HepG2 (cell line): ENCODE measurements around the gene DMXL2. TPM values are rescaled to one million over a fixed set of nuclear protein-coding genes. Genes with fewer than 3 reads are reported as not detected.
A peak's percentile ranks its signal among the peaks of the same experiment; 100 is the strongest.

Source experiments
- ATAC-seq: fragments of 200-7000 bp; cut with Tn5 transposase; 3 replicates; pipeline ENCODE4 v1.9.1; 2020; ENCODE audit warnings: mild to moderate bottlenecking, moderate library complexity
- BruUV-seq: library from RNA; stranded (reverse); fragments of 400-500 nt; replicated peaks from 2 replicates; lab custom pipeline; 2021; lab: Mats Ljungman, UMichigan
- CTCF ChIA-PET: fragments of 300-600 bp; formaldehyde crosslinking; extraction: SDS; loops from one replicate; lab custom pipeline; 2021; ENCODE audit warnings: low total read pairs, inconsistent platforms, low intra/inter-chr PET ratio; lab: Yijun Ruan, JAX
- POLR2A ChIA-PET: fragments of 350-600 bp; sonication (Branson Sonifier 250); formaldehyde crosslinking; loops from one replicate; lab custom pipeline; 2020; ENCODE audit warnings: antibody characterized with exemption, inconsistent platforms; lab: Yijun Ruan, JAX
- DNase-seq: peaks from one replicate; pipeline ENCODE4 v3.0.0-alpha.2; 2015; ENCODE audit warnings: low spot score
- FAIRE-seq: peaks from 3 replicates; lab custom pipeline; 2011; peaks lifted over from hg19 to GRCh38; lab: Jason Lieb, UNC
- H2AFZ ChIP-seq: one replicate; pipeline ENCODE4 v1.6.1; 2011; ENCODE audit warnings: low read length, inconsistent platforms
- H3K27ac ChIP-seq: fragments of 300-600 bp; 3 replicates; pipeline ENCODE4 v1.8.0; 2011; ENCODE audit warnings: mixed run types, mild to moderate bottlenecking, mixed read lengths, low read length, inconsistent platforms; ENCODE audit not compliant: insufficient read depth; ENCODE audit errors: extremely low read length
- H3K27me3 ChIP-seq, 2 experiments: fragments of 200-600 bp in 1 of 2; 2 replicates in 1 of 2; 3 replicates in 1 of 2; pipeline versions ENCODE4 v1.6.0 to v1.8.0; 2011; ENCODE audit warnings: low read length in 2 of 2, mild to moderate bottlenecking in 2 of 2, moderate library complexity in 2 of 2, inconsistent platforms in 1 of 2; ENCODE audit not compliant: insufficient read depth in 2 of 2, control insufficient read depth in 1 of 2
- H3K36me3 ChIP-seq, 2 experiments: fragments of 200-600 bp in 1 of 2; replicated peaks in 1 of 2; 2 replicates in 1 of 2; 3 replicates in 1 of 2; pipeline versions ENCODE4 v1.5.1 to v1.8.0; 2011; ENCODE audit warnings: low read length in 2 of 2, inconsistent platforms in 1 of 2; ENCODE audit not compliant: insufficient read depth in 2 of 2, control insufficient read depth in 1 of 2
- H3K4me1 ChIP-seq: 2 replicates; pipeline ENCODE4 v1.5.1; 2012; ENCODE audit warnings: low read length, inconsistent platforms; ENCODE audit not compliant: insufficient read depth
- H3K4me2 ChIP-seq: 2 replicates; pipeline ENCODE4 v1.6.0; 2011; ENCODE audit warnings: low read depth, low read length, inconsistent platforms
- H3K4me3 ChIP-seq, 3 experiments: fragments of 200-600 bp in 1 of 3; sonication (generic), shearing (Covaris generic) in 1 of 3; replicated peaks in 1 of 3; 2 replicates each; pipeline ENCODE4 v1.5.1; 2011 to 2016; ENCODE audit warnings: low read length in 3 of 3, inconsistent platforms in 2 of 3, low read depth in 2 of 3, mild to moderate bottlenecking in 2 of 3, control low read depth in 1 of 3, mixed read lengths in 1 of 3; ENCODE audit not compliant: insufficient read depth in 1 of 3
- H3K79me2 ChIP-seq: one replicate; pipeline ENCODE4 v1.6.1; 2011; ENCODE audit warnings: low read length, inconsistent platforms; ENCODE audit not compliant: insufficient read depth
- H3K9ac ChIP-seq: 2 replicates; pipeline ENCODE4 v1.6.0; 2011; ENCODE audit warnings: mild to moderate bottlenecking, low read depth, low read length, inconsistent platforms; ENCODE audit not compliant: insufficient read depth
- H3K9me3 ChIP-seq: 2 replicates; pipeline ENCODE4 v1.5.1; 2012; ENCODE audit warnings: mild to moderate bottlenecking, low read length
- H4K20me1 ChIP-seq: 2 replicates; pipeline ENCODE4 v1.6.0; 2011; ENCODE audit warnings: inconsistent platforms, mild to moderate bottlenecking, low read length, moderate library complexity; ENCODE audit not compliant: insufficient read depth
- EEA1 ChIP-seq: sonication (generic); formaldehyde crosslinking; IDR thresholded peaks from 2 replicates; pipeline ENCODE4 v1.5.1; 2020; ENCODE audit warnings: mild to moderate bottlenecking, missing genetic modification reagents, borderline replicate concordance
- FIP1L1 ChIP-seq: fragments of 200-400 bp; formaldehyde crosslinking; IDR thresholded peaks from 2 replicates; pipeline ENCODE4 v1.6.1; 2018; ENCODE audit warnings: low read depth, mild to moderate bottlenecking, low read length, moderate library complexity, borderline replicate concordance; ENCODE audit not compliant: insufficient read depth
- FOXP1 ChIP-seq, 2 experiments: fragments of 450-650 bp in 1 of 2; IDR thresholded peaks; 2 replicates each; pipeline ENCODE4 v1.6.1; 2017 to 2018; ENCODE audit warnings: antibody characterized with exemption in 1 of 2
- KDM2A ChIP-seq: sonication (generic); formaldehyde crosslinking; IDR thresholded peaks from 2 replicates; pipeline ENCODE4 v1.4.0; 2020; ENCODE audit warnings: low read depth, missing genetic modification reagents, borderline replicate concordance
- NCOA2 ChIP-seq: sonication (generic); formaldehyde crosslinking; IDR thresholded peaks from 2 replicates; pipeline ENCODE4 v1.8.0; 2022; ENCODE audit warnings: inconsistent platforms
- NCOR1 ChIP-seq: fragments of 200-600 bp; sonication (generic); IDR thresholded peaks from 2 replicates; pipeline ENCODE4 v1.7.0; 2017; ENCODE audit warnings: antibody characterized with exemption, low read length, borderline replicate concordance
- SMC3 ChIP-seq: IDR thresholded peaks from 2 replicates; pipeline ENCODE4 v1.6.1; 2011; ENCODE audit warnings: low read length, improper control_type of control experiment
- STAG1 ChIP-seq: sonication (generic); formaldehyde crosslinking; IDR thresholded peaks from 2 replicates; pipeline ENCODE4 v1.4.0; 2020; ENCODE audit warnings: missing genetic modification reagents
- ZNF263 ChIP-seq: sonication (generic); formaldehyde crosslinking; IDR thresholded peaks from 2 replicates; pipeline ENCODE4 v1.4.0; 2020; ENCODE audit warnings: missing genetic modification reagents
- ZNF331 ChIP-seq: sonication (generic); formaldehyde crosslinking; IDR thresholded peaks from 2 replicates; pipeline ENCODE4 v1.4.0; 2020; ENCODE audit warnings: missing genetic modification reagents
- ZNF430 ChIP-seq: sonication (generic); formaldehyde crosslinking; IDR thresholded peaks from 2 replicates; pipeline ENCODE4 v1.9.0; 2021; ENCODE audit warnings: mild to moderate bottlenecking, missing genetic modification reagents
- WGBS: methylation state at CpG from one replicate; pipeline ENCODE4 v1.1.6; 2017; ENCODE audit warnings: low lambda C conversion rate; 5-methylcytosine and 5-hydroxymethylcytosine counted together
- in situ Hi-C: cut with HindIII; loops from 2 replicates; pipeline ENCODE4 v1.10.0; 2017; ENCODE audit warnings: low pct_unique_long_range_greater_than_20kb; ENCODE audit not compliant: extremely low pct_ligation_motif_present
- intact Hi-C: fragments of 100-400 bp; cut with micrococcal nuclease; formaldehyde crosslinking; loops from one replicate; pipeline ENCODE4 v1.10.0; 2022; ENCODE audit not compliant: unreplicated experiment
- polyA plus RNA-seq, 8 experiments: library from polyadenylated mRNA; depleted of rRNA in 3 of 8; stranded (reverse) in 7 of 8; unstranded in 1 of 8; fragments of >200 nt; fragmentation: Illumina TruSeq in 4 of 8; extraction: Trizol in 4 of 8; gene quantifications; 2 replicates each; pipeline versions ENCODE4 v1.2.1 to v1.2.3, GENCODE V29; 2011 to 2016; ENCODE audit warnings: low read depth in 4 of 8, missing spikeins in 1 of 8, mixed read lengths in 1 of 8; ENCODE audit not compliant: insufficient read depth in 1 of 8
- total RNA-seq, 5 experiments: library from RNA; depleted of rRNA; stranded (reverse); fragments of >200 nt; fragmentation: Illumina TruSeq; extraction: Trizol; gene quantifications; 2 replicates each; pipeline ENCODE4 v1.2.3, GENCODE V29; 2016; ENCODE audit warnings: low read depth in 1 of 5
- TF ChIP-seq, protein P1 (sequence below): sonication (generic); formaldehyde crosslinking; IDR thresholded peaks from 2 replicates; pipeline ENCODE4 v1.5.0; 2020; ENCODE audit warnings: mild to moderate bottlenecking, missing genetic modification reagents, moderate library complexity
- TF ChIP-seq, protein P2 (sequence below): sonication (generic); formaldehyde crosslinking; IDR thresholded peaks from 2 replicates; pipeline ENCODE4 v1.5.0; 2020; ENCODE audit warnings: missing genetic modification reagents
- TF ChIP-seq, protein P3 (sequence below), 2 experiments: IDR thresholded peaks; 2 replicates each; pipeline ENCODE4 v1.6.1; 2011 to 2012; ENCODE audit warnings: low read length in 2 of 2, borderline replicate concordance in 1 of 2, low read depth in 1 of 2, mild to moderate bottlenecking in 1 of 2, moderate library complexity in 1 of 2

DMXL2 gene
- total and polyA plus RNA-seq, 2 of the 13 experiments (the other 11 are each of a cell fraction or from before 2014, with no cell fraction given): 11.6 to 15.3 TPM

DNA sequence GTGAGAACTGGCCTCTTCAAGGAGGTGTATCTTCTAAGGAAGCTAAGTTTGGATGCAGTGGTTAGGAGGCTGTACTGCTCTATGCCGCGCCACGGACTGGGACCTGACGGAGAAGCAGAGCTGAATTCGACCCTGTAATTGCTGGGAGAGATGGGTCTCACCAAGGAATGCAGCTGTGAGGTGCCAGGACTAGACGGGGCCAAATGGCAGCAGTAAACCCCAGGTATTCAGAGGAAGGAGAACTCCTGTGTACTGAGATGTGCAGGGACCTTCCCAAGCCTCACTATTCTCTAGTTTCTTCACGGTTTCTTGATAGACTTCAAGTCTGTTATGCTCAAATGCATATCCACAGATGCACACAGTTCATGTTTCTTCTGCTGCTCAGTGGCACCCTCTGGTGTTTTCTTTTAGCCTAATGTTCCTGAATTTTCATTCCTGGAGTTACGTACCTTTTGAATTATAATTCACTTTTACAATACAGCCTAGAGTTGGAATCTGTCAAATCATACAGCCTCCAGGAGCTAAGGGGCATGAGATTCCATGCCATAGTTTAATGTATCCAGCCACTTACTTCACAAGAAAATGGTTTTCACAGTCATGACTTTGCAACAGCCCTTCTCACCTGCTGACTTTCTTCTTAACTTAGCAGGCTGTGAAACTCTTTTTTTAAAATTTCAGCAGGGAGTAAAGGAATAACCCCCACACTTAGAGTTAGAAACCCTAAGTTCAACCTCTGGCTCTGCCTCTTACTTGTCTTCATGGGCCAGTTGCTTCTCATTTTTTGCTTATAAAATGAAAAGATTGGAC is 219.3 kb downstream of the DMXL2 start (continued):
- TF ChIP-seq ZNF331 (CRISPR knock-in tag): no peak
- peak; percentile 54; the same call in 1 of the 2 replicates for TF ChIP-seq SMC3
- TF ChIP-seq STAG1: peak; percentile 66
- TF ChIP-seq, all 625 proteins: peak for 3

DNA sequence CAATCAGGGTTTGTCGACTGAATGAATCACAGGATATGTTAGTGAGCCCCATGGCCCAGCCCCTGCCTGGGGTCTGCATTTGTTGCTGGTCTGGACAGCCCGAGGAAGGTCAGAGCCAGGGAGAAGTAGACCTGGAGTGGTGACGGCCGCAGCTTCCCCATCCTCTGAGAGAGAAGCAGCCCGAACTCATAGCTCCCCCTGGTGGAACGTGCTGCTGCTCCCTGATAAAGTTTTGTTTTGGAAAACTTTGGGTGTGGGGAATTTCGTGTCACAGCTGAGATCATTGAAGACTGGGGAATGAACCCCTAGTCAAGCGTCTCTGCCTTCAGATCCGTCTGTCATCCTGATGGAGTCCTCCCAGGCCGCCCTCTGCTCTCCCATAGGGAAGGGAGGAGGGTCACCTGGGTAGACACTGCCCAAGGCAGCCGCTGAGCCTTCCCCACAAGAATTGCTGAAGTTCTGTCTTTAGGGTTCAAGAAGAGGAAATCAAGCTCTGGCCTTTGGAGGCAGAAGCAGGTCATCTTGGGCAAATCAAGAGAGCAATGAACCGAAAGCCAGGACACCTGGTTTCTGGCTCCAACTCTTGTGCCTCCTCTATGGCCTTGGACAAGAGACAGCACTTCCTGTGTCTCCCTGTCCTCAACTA is 220.6 kb downstream of the DMXL2 start:
- Histone ChIP-seq H3K36me3 (no peaks in the 10 kb centered on the region), H3K4me3 (no peak overlapping the region), H3K4me1 (peaks cover 16% of the 10 kb centered on the region), H3K4me2 (peak overlapping the region; percentile 53), H3K27ac (no peak overlapping the region), H3K27me3 (peaks cover 0 to 25% of the 10 kb centered on the region in 2 experiments; a peak in 3 of 5 replicates), H3K9me3 (no peaks in the 10 kb centered on the region), H3K9ac (no peak overlapping the region), H3K79me2 (no peaks in the 10 kb centered on the region), H2AFZ (no peak overlapping the region), H4K20me1 (no peaks in the 10 kb centered on the region)
- ChIA-PET CTCF (interaction anchor here (1.8 kb wide), 1 partner anchor 97 kb away, joined by 5 read pairs; no protein-coding TSS in a partner anchor), POLR2A (no interaction called here)
- no TSS peak for BruUV-seq
- peak; percentile 82 for ATAC-seq
- FAIRE-seq: peak; percentile 68
- 20% methylated on average over 5 of the region's 12 CpGs for WGBS
- peak; percentile 23 for DNase-seq
- intact Hi-C loops (loop anchor here (1.0 to 2.0 kb wide), 3 partner anchors 97 to 239 kb away; no protein-coding TSS in a partner anchor), in situ Hi-C loops (loop anchor here (5.0 kb wide), 1 partner anchor 240 kb away; no protein-coding TSS in a partner anchor)
- TF ChIP-seq, protein P1, sequence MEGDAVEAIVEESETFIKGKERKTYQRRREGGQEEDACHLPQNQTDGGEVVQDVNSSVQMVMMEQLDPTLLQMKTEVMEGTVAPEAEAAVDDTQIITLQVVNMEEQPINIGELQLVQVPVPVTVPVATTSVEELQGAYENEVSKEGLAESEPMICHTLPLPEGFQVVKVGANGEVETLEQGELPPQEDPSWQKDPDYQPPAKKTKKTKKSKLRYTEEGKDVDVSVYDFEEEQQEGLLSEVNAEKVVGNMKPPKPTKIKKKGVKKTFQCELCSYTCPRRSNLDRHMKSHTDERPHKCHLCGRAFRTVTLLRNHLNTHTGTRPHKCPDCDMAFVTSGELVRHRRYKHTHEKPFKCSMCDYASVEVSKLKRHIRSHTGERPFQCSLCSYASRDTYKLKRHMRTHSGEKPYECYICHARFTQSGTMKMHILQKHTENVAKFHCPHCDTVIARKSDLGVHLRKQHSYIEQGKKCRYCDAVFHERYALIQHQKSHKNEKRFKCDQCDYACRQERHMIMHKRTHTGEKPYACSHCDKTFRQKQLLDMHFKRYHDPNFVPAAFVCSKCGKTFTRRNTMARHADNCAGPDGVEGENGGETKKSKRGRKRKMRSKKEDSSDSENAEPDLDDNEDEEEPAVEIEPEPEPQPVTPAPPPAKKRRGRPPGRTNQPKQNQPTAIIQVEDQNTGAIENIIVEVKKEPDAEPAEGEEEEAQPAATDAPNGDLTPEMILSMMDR (CRISPR knock-in tag): peak; percentile 73
- TF ChIP-seq NCOA2 (CRISPR knock-in tag) (no peak), NCOR1 (no peak), EEA1 (no peak), ZNF263 (CRISPR knock-in tag) (0 out of 2 replicates have a peak, but pooled peaks have one; percentile 33), FOXP1 (IDR thresholded peaks at IDR 0.05) (no peak), FOXP1 (CRISPR knock-in tag; IDR thresholded peaks at IDR 0.05) (no peak), FIP1L1 (no peak), KDM2A (CRISPR knock-in tag) (no peak), ZNF430 (0 out of 2 replicates have a peak, but pooled peaks have one; percentile 35)
- TF ChIP-seq, protein P2, sequence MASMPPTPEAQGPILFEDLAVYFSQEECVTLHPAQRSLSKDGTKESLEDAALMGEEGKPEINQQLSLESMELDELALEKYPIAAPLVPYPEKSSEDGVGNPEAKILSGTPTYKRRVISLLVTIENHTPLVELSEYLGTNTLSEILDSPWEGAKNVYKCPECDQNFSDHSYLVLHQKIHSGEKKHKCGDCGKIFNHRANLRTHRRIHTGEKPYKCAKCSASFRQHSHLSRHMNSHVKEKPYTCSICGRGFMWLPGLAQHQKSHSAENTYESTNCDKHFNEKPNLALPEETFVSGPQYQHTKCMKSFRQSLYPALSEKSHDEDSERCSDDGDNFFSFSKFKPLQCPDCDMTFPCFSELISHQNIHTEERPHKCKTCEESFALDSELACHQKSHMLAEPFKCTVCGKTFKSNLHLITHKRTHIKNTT (CRISPR knock-in tag): no peak
- TF ChIP-seq, protein P3, sequence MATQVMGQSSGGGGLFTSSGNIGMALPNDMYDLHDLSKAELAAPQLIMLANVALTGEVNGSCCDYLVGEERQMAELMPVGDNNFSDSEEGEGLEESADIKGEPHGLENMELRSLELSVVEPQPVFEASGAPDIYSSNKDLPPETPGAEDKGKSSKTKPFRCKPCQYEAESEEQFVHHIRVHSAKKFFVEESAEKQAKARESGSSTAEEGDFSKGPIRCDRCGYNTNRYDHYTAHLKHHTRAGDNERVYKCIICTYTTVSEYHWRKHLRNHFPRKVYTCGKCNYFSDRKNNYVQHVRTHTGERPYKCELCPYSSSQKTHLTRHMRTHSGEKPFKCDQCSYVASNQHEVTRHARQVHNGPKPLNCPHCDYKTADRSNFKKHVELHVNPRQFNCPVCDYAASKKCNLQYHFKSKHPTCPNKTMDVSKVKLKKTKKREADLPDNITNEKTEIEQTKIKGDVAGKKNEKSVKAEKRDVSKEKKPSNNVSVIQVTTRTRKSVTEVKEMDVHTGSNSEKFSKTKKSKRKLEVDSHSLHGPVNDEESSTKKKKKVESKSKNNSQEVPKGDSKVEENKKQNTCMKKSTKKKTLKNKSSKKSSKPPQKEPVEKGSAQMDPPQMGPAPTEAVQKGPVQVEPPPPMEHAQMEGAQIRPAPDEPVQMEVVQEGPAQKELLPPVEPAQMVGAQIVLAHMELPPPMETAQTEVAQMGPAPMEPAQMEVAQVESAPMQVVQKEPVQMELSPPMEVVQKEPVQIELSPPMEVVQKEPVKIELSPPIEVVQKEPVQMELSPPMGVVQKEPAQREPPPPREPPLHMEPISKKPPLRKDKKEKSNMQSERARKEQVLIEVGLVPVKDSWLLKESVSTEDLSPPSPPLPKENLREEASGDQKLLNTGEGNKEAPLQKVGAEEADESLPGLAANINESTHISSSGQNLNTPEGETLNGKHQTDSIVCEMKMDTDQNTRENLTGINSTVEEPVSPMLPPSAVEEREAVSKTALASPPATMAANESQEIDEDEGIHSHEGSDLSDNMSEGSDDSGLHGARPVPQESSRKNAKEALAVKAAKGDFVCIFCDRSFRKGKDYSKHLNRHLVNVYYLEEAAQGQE (IDR thresholded peaks at IDR 0.05; ENCODE audit: borderline replicate concordance in 1 of 2, low read depth in 1 of 2, low read length in 2 of 2): no peak
